H1 (cell line): ENCODE results near the gene C21orf58. TPM values are rescaled to one million over a fixed set of nuclear protein-coding genes. Genes with fewer than 3 reads are reported as not detected.

ENCODE experiments used
- BRCA1 ChIP-seq: IDR thresholded peaks from 2 replicates; pipeline ENCODE4 v1.6.1; 2012; ENCODE audit warnings: low read depth, low read length, improper control_type of control experiment
- CEBPB ChIP-seq: IDR thresholded peaks from 2 replicates; pipeline ENCODE4 v1.6.1; 2012; ENCODE audit warnings: low read depth, low read length
- CHD1 ChIP-seq: IDR thresholded peaks from 2 replicates; pipeline ENCODE4 v1.6.1; 2012; ENCODE audit warnings: low read depth, low read length, improper control_type of control experiment
- CHD7 ChIP-seq: fragments of 300-600 bp; sonication (generic); IDR thresholded peaks from 2 replicates; pipeline ENCODE4 v1.7.1; 2012; ENCODE audit warnings: low read length, moderate library complexity, mild to moderate bottlenecking, inconsistent platforms; ENCODE audit not compliant: insufficient replicate concordance
- NANOG ChIP-seq: IDR thresholded peaks from 2 replicates; pipeline ENCODE4 v1.6.1; 2011; ENCODE audit warnings: low read length, low read depth, mild to moderate bottlenecking, inconsistent platforms; ENCODE audit not compliant: insufficient read depth, poor library complexity, severe bottlenecking
- NRF1 ChIP-seq: IDR thresholded peaks from 2 replicates; pipeline ENCODE4 v1.6.1; 2011; ENCODE audit warnings: mild to moderate bottlenecking, low read depth, low read length, improper control_type of control experiment
- SIRT6 ChIP-seq: IDR thresholded peaks from one replicate; pipeline ENCODE4 v1.7.1; 2012; ENCODE audit warnings: low read length, inconsistent platforms
- polyA plus RNA-seq, 7 experiments: library from polyadenylated mRNA; depleted of rRNA in 3 of 7; stranded (reverse) in 5 of 7; unstranded in 2 of 7; fragments of >200 nt in 5 of 7; fragments of 200-250 nt in 2 of 7; gene quantifications; 1 replicate in 5 of 7; 2 replicates in 1 of 7; 4 replicates in 1 of 7; pipeline versions ENCODE4 v1.2.1 to v1.2.3, GENCODE V29; 2011 to 2013; ENCODE audit warnings: missing spikeins in 2 of 7, mixed read lengths in 2 of 7
- total RNA-seq: library from RNA; stranded (reverse); fragmentation: NEBNext Ultra II Directional; extraction: Animal tissue kit (Norgen Biotek cat#: 25700); gene quantifications from 2 replicates; pipeline ENCODE4 v1.2.1, GENCODE V29; 2021

The C21orf58 gene
- total and polyA plus RNA-seq, 2 of the 8 experiments (the other 6 are each of a cell fraction or from before 2014, with no cell fraction given): 13.8 to 26.1 TPM

- TF ChIP-seq CHD7 (no peak), NANOG (no peak), SIRT6 (no peak), BRCA1 (no peak), NRF1 (no peak), CEBPB (no peak), CHD1 (no peak)
Measured at GRCh38 chr21:46286648-46287002, 37.0 kb downstream of the C21orf58 start (continued).
